ENCODE results near the gene IFNGR2. TPM values are rescaled to one million over a fixed set of nuclear protein-coding genes. Genes with fewer than 3 reads are reported as not detected.

The IFNGR2 gene
- total and polyA plus RNA-seq, 2 of the 4 experiments (the other 2 are of a cell fraction), result 66.0 to 73.8 TPM

DNA sequence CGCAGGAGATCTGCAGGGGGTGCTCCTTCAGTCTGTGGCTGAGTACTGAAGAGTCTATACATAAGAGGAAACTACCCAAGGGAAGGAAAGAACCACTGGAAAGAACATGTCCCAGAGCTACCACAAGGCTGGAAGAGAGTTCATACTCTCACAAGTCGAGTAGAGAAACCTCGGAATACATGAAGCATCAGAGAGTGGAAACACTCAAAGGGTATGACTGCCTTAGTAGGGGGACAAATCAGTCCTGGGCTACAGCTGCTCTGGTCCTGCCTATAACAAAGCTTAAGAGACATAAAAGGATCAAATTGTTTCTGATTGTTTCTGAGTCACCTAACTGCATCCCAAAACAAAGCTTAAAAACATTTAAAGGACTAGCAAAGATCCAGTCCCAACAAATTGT is 49.1 kb downstream of the IFNGR2 start:
- CTCF ChIA-PET, result interaction anchor here (0.9 kb wide), 1 partner anchor 154 kb away, joined by 3 read pairs; no protein-coding TSS in a partner anchor
- Histone ChIP-seq H3K79me1 (ENCODE audit: low read depth in 1 of 2, low read length in 2 of 2) (no peaks in the 10 kb centered on the region), H2AK9ac (replicated peaks; ENCODE audit: low read depth, low read length, poor library complexity) (no peak overlapping the region), H2AK5ac (ENCODE audit: low read depth, low read length) (no peak overlapping the region), H4K8ac (ENCODE audit: low read depth in 2 of 2, low read length in 2 of 2) (no peak overlapping the region), H2BK5ac (ENCODE audit: low read depth, low read length, poor library complexity, severe bottlenecking) (no peak overlapping the region), H3K27ac (ENCODE audit: insufficient read depth, low read length) (no peak overlapping the region), H2BK15ac (ENCODE audit: low read depth, low read length) (no peak overlapping the region), H2AFZ (replicated peaks; ENCODE audit: low read length, poor library complexity) (no peak overlapping the region), H3K4ac (ENCODE audit: low read depth, low read length) (no peak overlapping the region), H3K23ac (ENCODE audit: low read depth, low read length) (no peak overlapping the region), H3K9me3 (ENCODE audit: control insufficient read depth, insufficient read depth, low read length) (no peaks in the 10 kb centered on the region), H3K27me3 (ENCODE audit: control insufficient read depth, insufficient read depth, low read length) (no peaks in the 10 kb centered on the region), H4K91ac (ENCODE audit: insufficient read depth, low read depth, low read length) (no peak overlapping the region), H2BK20ac (ENCODE audit: low read depth, low read length) (no peak overlapping the region), H3K18ac (ENCODE audit: low read depth, low read length) (no peak overlapping the region), H3K4me3 (ENCODE audit: insufficient read depth, low read depth, low read length) (no peak overlapping the region), H3K4me1 (ENCODE audit: control insufficient read depth, insufficient read depth, low read length) (peaks cover 3% of the 10 kb centered on the region), H3K36me3 (ENCODE audit: control insufficient read depth, insufficient read depth, low read length) (peaks cover 5% of the 10 kb centered on the region), H3K4me2 (ENCODE audit: low read depth, low read length) (no peak overlapping the region), H3K9ac (ENCODE audit: low read depth, low read length) (no peak overlapping the region), H3K14ac (replicated peaks; ENCODE audit: low read depth, low read length) (no peak overlapping the region), H3K9me1 (ENCODE audit: insufficient read depth, low read length) (peaks cover 6% of the 10 kb centered on the region; the same call in 1 of the 2 replicates), H3K56ac (ENCODE audit: extremely low read depth, insufficient read depth, low read length) (no peak overlapping the region), H4K20me1 (ENCODE audit: insufficient read depth, low read length) (no peaks in the 10 kb centered on the region), H2BK120ac (ENCODE audit: low read depth, low read length) (no peak overlapping the region), H4K5ac (ENCODE audit: low read depth, low read length) (no peak overlapping the region)
- in situ Hi-C loops (cut with MboI; ENCODE audit: low sequenced_read_pairs), result loop anchor here (25.0 kb wide), 1 partner anchor 465 kb away; no protein-coding TSS in a partner anchor
- no TSS peak for BruUV-seq (replicated peaks)
- DNase-seq, result no peak
- dilution Hi-C loops (cut with HindIII; ENCODE audit: low sequenced_read_pairs, unreplicated experiment), result no loop called here
- peak; percentile 21; the same call in 1 of the 2 replicates for ATAC-seq (ENCODE audit: low read depth)
- no CpG with 5 or more reads among the region's 3 CpGs for WGBS, 2 experiments (ENCODE audit: extremely low coverage in 2 of 2, insufficient read length in 1 of 2)
- POLR2A ChIA-PET (ENCODE audit: unreplicated experiment), result no interaction called here
- TF ChIP-seq MAZ (IDR thresholded peaks at IDR 0.05; ENCODE audit: borderline replicate concordance, low read depth, low read length), result no peak
- intact Hi-C loops (cut with micrococcal nuclease), result no loop called here
